A549 (cell line): ENCODE data around the gene CHN1. TPM values are rescaled to one million over a fixed set of nuclear protein-coding genes. Genes with fewer than 3 reads are reported as not detected.
A peak's percentile ranks its signal among the peaks of the same experiment; 100 is the strongest.

Source experiments
- ATAC-seq, 2 experiments: fragments of 200-7000 bp in 1 of 2; fragments of >200 bp in 1 of 2; cut with Nextera tagmentation in 1 of 2; cut with Tn5 transposase in 1 of 2; 3 replicates each; pipeline versions ENCODE4 v1.8.0 to v1.9.1; 2018 to 2020; ENCODE audit warnings: mild to moderate bottlenecking in 1 of 2, moderate library complexity in 1 of 2
- CTCF ChIA-PET: fragments of 300-600 bp; sonication (Branson Sonifier 250); formaldehyde crosslinking; extraction: SDS; loops from one replicate; lab custom pipeline; 2021; ENCODE audit warnings: antibody characterized with exemption, inconsistent platforms; lab: Yijun Ruan, JAX
- POLR2A ChIA-PET: fragments of 350-600 bp; formaldehyde crosslinking; extraction: SDS; loops from one replicate; lab custom pipeline; 2021; ENCODE audit warnings: antibody characterized with exemption, inconsistent platforms; lab: Yijun Ruan, JAX
- DNase-seq, 2 experiments: peaks; one replicate each; pipeline versions ENCODE4 v3.0.0 to v3.0.0-alpha.2; 2011 to 2016; ENCODE audit warnings: low read depth in 1 of 2, low spot score in 1 of 2
- FAIRE-seq: peaks from 2 replicates; lab custom pipeline; 2011; peaks lifted over from hg19 to GRCh38; lab: Jason Lieb, UNC
- H3K27ac ChIP-seq, 2 experiments: fragments of >200 bp; sonication (Bioruptor Twin); formaldehyde crosslinking; 3 replicates each; pipeline ENCODE4 v1.5.1; 2016 to 2017
- H3K4me1 ChIP-seq: fragments of >200 bp; sonication (Bioruptor Twin); formaldehyde crosslinking; 3 replicates; pipeline ENCODE4 v1.6.1; 2016
- H3K4me2 ChIP-seq: fragments of >200 bp; sonication (Bioruptor Twin); formaldehyde crosslinking; 3 replicates; pipeline ENCODE4 v1.6.1; 2016
- H3K4me3 ChIP-seq: fragments of >200 bp; sonication (Bioruptor Twin); formaldehyde crosslinking; 3 replicates; pipeline ENCODE4 v1.5.1; 2016
- H3K9me3 ChIP-seq: fragments of >200 bp; sonication (Bioruptor Twin); formaldehyde crosslinking; 3 replicates; pipeline ENCODE4 v1.6.1; 2016
- BHLHE40 ChIP-seq: IDR thresholded peaks from 2 replicates; pipeline ENCODE4 v1.6.1; 2012; ENCODE audit warnings: low read depth, low read length, inconsistent platforms
- CHD2 ChIP-seq: fragments of 150-350 bp; IDR thresholded peaks from 2 replicates; pipeline ENCODE4 v1.6.1; 2014; ENCODE audit warnings: low read length; ENCODE audit not compliant: partially characterized antibody
- CHD4 ChIP-seq: fragments of 200-600 bp; sonication (generic); IDR thresholded peaks from 2 replicates; pipeline ENCODE4 v1.6.1; 2016; ENCODE audit warnings: antibody characterized with exemption, mild to moderate bottlenecking, borderline replicate concordance
- EHF ChIP-seq: fragments of 250-450 bp; sonication (Bioruptor Pico); IDR thresholded peaks from 2 replicates; pipeline ENCODE4 v1.5.0; 2020; ENCODE audit warnings: mild to moderate bottlenecking
- FOSB ChIP-seq: fragments of 250-450 bp; sonication (Bioruptor Pico); IDR thresholded peaks from 2 replicates; pipeline ENCODE4 v1.5.0; 2020; ENCODE audit warnings: mild to moderate bottlenecking, moderate library complexity
- FOSL2 ChIP-seq, 2 experiments: fragments of 450-650 bp in 1 of 2; fragments of >200 bp in 1 of 2; sonication (Bioruptor Twin) in 1 of 2; formaldehyde crosslinking; IDR thresholded peaks; 2 replicates each; pipeline versions ENCODE4 v1.5.0 to v1.6.1; 2016 to 2020; ENCODE audit warnings: mild to moderate bottlenecking in 1 of 2, moderate library complexity in 1 of 2
- FOXS1 ChIP-seq: fragments of 250-450 bp; sonication (Bioruptor Pico); IDR thresholded peaks from 2 replicates; pipeline ENCODE4 v1.5.0; 2020; ENCODE audit warnings: mild to moderate bottlenecking, moderate library complexity
- HDAC2 ChIP-seq: fragments of 200-600 bp; sonication (generic); IDR thresholded peaks from 2 replicates; pipeline ENCODE4 v1.6.1; 2016
- HEYL ChIP-seq: fragments of 250-450 bp; sonication (Bioruptor Pico); IDR thresholded peaks from 2 replicates; pipeline ENCODE4 v1.8.0; 2021; ENCODE audit warnings: mild to moderate bottlenecking, moderate library complexity
- HOXB5 ChIP-seq: fragments of 250-450 bp; sonication (Bioruptor Pico); IDR thresholded peaks from 2 replicates; pipeline ENCODE4 v1.5.0; 2020; ENCODE audit warnings: mild to moderate bottlenecking, moderate library complexity
- JUN ChIP-seq, 2 experiments: fragments of >200 bp; sonication (Bioruptor Twin); formaldehyde crosslinking; IDR thresholded peaks; 2 replicates in 1 of 2; 3 replicates in 1 of 2; pipeline ENCODE4 v1.6.1; 2016 to 2017
- KDM5A ChIP-seq: fragments of 200-600 bp; sonication (generic); IDR thresholded peaks from 2 replicates; pipeline ENCODE4 v1.6.1; 2016; ENCODE audit warnings: antibody characterized with exemption, mild to moderate bottlenecking
- MAFK ChIP-seq: fragments of 450-650 bp; IDR thresholded peaks from 2 replicates; pipeline ENCODE4 v1.6.1; 2014; ENCODE audit not compliant: partially characterized antibody
- RAD21 ChIP-seq, 2 experiments: fragments of >200 bp in 1 of 2; sonication (Bioruptor Twin) in 1 of 2; formaldehyde crosslinking in 1 of 2; IDR thresholded peaks in 1 of 2; conservative IDR thresholded peaks in 1 of 2; 2 replicates in 1 of 2; 3 replicates in 1 of 2; pipeline ENCODE4 v1.6.1; 2012 to 2018; ENCODE audit warnings: inconsistent platforms in 1 of 2
- RARB ChIP-seq: fragments of 250-450 bp; sonication (Bioruptor Pico); IDR thresholded peaks from 2 replicates; pipeline ENCODE4 v1.8.0; 2021; ENCODE audit warnings: mild to moderate bottlenecking, moderate library complexity
- RCOR1 ChIP-seq: fragments of 150-350 bp; IDR thresholded peaks from 2 replicates; pipeline ENCODE4 v1.6.1; 2014; ENCODE audit warnings: antibody characterized with exemption, low read length, low read depth
- RNF2 ChIP-seq: fragments of 200-600 bp; sonication (generic); IDR thresholded peaks from 2 replicates; pipeline ENCODE4 v1.6.1; 2016; ENCODE audit warnings: low read depth, mild to moderate bottlenecking, antibody characterized with exemption, moderate library complexity, borderline replicate concordance
- SMC3 ChIP-seq: fragments of >200 bp; sonication (Bioruptor Twin); formaldehyde crosslinking; IDR thresholded peaks from 3 replicates; pipeline ENCODE4 v1.6.1; 2018; ENCODE audit warnings: inconsistent platforms
- TFCP2L1 ChIP-seq: fragments of 250-450 bp; sonication (Bioruptor Pico); IDR thresholded peaks from 2 replicates; pipeline ENCODE4 v1.5.0; 2021; ENCODE audit warnings: mild to moderate bottlenecking
- ZC3H11A ChIP-seq: fragments of 450-650 bp; IDR thresholded peaks from 2 replicates; pipeline ENCODE4 v1.6.1; 2014; ENCODE audit warnings: antibody characterized with exemption, mild to moderate bottlenecking
- WGBS: methylation state at CpG from one replicate; pipeline ENCODE4 v1.1.6; 2017; ENCODE audit errors: missing lambda C conversion rate; 5-methylcytosine and 5-hydroxymethylcytosine counted together
- polyA plus RNA-seq, 4 experiments: library from polyadenylated mRNA; depleted of rRNA in 3 of 4; stranded (reverse); fragments of >200 nt; fragmentation: RNase III in 1 of 4; extraction: RNeasy Plus Mini Kit Qiagen cat#74134 plus additional on column Dnase treatment in 1 of 4; gene quantifications; 2 replicates in 3 of 4; 3 replicates in 1 of 4; pipeline ENCODE4 v1.2.3, GENCODE V29; 2011 to 2017
- TF ChIP-seq, protein P1 (sequence below): fragments of >200 bp; sonication (Bioruptor Twin); formaldehyde crosslinking; IDR thresholded peaks from 2 replicates; pipeline ENCODE4 v1.6.1; 2016
- TF ChIP-seq, protein P2 (sequence below): fragments of 200-600 bp; sonication (generic); IDR thresholded peaks from 2 replicates; pipeline ENCODE4 v1.6.1; 2016; ENCODE audit warnings: antibody characterized with exemption, mild to moderate bottlenecking, moderate library complexity
- TF ChIP-seq, protein P3 (sequence below): fragments of >200 bp; sonication (Bioruptor Twin); formaldehyde crosslinking; IDR thresholded peaks from 3 replicates; pipeline ENCODE4 v1.5.1; 2016
- TF ChIP-seq, protein P4 (sequence below): fragments of 250-450 bp; sonication (Bioruptor Pico); IDR thresholded peaks from 2 replicates; pipeline ENCODE4 v1.5.0; 2020; ENCODE audit warnings: low read depth, mild to moderate bottlenecking, moderate library complexity
- TF ChIP-seq, protein P5 (sequence below): fragments of 150-350 bp; IDR thresholded peaks from 2 replicates; pipeline ENCODE4 v1.6.1; 2014; ENCODE audit warnings: low read depth, mild to moderate bottlenecking, low read length

Gene CHN1
- polyA plus RNA-seq, 2 of the 4 experiments (the other 2 are of a cell fraction): 20.9 to 46.6 TPM

DNA sequence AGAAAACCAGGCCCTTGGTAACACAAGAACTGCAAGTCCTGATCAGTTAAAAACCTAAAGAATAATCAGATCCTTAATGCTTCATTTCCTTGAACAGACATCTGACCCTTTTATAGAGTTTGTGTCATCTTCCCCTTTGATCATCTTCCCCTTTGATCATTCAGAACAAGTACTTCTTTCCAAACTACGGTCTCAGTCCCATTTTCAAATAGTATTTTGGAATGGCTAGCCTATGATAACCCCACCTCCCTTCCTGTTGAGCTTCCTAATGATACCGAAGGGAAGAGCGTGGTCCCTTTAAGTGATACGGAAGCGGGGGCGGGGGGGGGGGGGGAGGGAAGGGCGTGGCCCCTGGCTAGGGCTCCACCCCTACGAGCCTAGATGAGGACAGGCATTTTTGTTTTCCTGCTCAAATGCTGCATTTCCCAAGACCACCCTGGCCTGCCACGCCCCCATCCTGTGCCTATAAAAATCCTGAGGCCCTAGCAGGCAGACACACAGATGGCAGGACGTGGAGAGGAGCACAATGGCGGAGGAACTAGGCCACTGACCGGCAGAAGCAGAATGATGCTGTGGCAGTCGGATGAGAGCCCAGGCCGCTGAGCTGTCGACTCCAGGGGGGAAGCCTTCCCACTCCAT is 216.8 kb downstream of the CHN1 start (continued):
- TF ChIP-seq KDM5A (no peak), HEYL (CRISPR knock-in tag) (no peak)

DNA sequence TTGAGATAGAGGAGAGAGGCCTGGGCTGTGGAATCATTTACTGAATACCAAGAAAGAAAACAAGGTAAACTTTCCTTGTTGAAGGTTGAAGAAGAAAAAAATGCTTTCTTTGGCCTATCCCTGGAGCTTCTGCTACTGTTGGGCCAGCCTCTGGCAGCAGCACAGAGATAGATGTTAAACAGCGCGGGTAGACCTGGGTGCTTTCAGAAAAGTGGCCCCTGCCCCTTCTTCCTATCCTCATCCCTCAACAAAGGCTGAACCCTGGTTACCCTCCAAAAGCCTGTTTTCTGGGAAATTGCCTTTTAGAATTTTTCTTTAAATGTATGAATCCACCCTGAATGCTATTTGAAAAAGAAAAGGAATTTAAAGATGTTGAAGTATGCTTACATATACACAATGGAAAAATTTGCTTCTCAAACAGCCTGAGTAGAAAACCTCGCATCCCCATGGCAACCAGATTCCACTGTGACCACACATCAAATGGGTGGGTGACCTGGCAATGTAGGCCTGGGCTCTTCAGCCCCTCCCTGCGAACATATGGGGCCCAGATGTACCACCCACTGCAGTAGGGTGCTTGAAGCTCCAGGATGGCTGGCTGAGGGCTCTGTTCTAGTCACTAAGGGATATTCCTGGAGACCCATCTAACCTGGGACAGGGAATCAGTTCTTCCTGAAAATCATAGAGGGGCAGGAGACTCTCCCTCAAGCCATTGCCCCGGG is 217.5 kb downstream of the CHN1 start:
- Histone ChIP-seq H3K9me3 (no peaks in the 10 kb centered on the region), H3K4me2 (peak overlapping the region; percentile 35; the same call in 2 of the 3 replicates), H3K4me1 (peaks cover 9% of the 10 kb centered on the region; the same call in 1 of the 3 replicates), H3K4me3 (no peak overlapping the region), H3K27ac (peak overlapping the region in 1 of 2 experiments; percentile 50; a peak in 3 of 6 replicates)
- 87% methylated on average over 5 of the region's 5 CpGs for WGBS
- DNase-seq (peak in 1 of 2 experiments; percentile 41), FAIRE-seq (no peak), ATAC-seq (peak in 1 of 2 experiments; percentile 67; a peak in 3 of 6 replicates)
- ChIA-PET CTCF (interaction anchor here (1.0 to 2.1 kb wide), 3 partner anchors 15 to 198 kb away, joined by 3 to 6 read pairs (median 5); no protein-coding TSS in a partner anchor), POLR2A (interaction anchor here (0.6 kb wide), 1 partner anchor 172 kb away, joined by 3 read pairs; no protein-coding TSS in a partner anchor)
- TF ChIP-seq, protein P1, sequence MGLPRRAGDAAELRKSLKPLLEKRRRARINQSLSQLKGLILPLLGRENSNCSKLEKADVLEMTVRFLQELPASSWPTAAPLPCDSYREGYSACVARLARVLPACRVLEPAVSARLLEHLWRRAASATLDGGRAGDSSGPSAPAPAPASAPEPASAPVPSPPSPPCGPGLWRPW: no peak
- TF ChIP-seq FOXS1 (CRISPR knock-in tag) (no peak), CHD2 (no peak), JUN (IDR thresholded peaks at IDR 0.05) (no peak), BHLHE40 (no peak), TFCP2L1 (CRISPR knock-in tag) (no peak), EHF (CRISPR knock-in tag) (no peak), RCOR1 (no peak), ZC3H11A (no peak), RARB (CRISPR knock-in tag) (no peak), MAFK (no peak), HDAC2 (no peak)
- TF ChIP-seq, protein P2, sequence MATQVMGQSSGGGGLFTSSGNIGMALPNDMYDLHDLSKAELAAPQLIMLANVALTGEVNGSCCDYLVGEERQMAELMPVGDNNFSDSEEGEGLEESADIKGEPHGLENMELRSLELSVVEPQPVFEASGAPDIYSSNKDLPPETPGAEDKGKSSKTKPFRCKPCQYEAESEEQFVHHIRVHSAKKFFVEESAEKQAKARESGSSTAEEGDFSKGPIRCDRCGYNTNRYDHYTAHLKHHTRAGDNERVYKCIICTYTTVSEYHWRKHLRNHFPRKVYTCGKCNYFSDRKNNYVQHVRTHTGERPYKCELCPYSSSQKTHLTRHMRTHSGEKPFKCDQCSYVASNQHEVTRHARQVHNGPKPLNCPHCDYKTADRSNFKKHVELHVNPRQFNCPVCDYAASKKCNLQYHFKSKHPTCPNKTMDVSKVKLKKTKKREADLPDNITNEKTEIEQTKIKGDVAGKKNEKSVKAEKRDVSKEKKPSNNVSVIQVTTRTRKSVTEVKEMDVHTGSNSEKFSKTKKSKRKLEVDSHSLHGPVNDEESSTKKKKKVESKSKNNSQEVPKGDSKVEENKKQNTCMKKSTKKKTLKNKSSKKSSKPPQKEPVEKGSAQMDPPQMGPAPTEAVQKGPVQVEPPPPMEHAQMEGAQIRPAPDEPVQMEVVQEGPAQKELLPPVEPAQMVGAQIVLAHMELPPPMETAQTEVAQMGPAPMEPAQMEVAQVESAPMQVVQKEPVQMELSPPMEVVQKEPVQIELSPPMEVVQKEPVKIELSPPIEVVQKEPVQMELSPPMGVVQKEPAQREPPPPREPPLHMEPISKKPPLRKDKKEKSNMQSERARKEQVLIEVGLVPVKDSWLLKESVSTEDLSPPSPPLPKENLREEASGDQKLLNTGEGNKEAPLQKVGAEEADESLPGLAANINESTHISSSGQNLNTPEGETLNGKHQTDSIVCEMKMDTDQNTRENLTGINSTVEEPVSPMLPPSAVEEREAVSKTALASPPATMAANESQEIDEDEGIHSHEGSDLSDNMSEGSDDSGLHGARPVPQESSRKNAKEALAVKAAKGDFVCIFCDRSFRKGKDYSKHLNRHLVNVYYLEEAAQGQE: no peak
- TF ChIP-seq, protein P3, sequence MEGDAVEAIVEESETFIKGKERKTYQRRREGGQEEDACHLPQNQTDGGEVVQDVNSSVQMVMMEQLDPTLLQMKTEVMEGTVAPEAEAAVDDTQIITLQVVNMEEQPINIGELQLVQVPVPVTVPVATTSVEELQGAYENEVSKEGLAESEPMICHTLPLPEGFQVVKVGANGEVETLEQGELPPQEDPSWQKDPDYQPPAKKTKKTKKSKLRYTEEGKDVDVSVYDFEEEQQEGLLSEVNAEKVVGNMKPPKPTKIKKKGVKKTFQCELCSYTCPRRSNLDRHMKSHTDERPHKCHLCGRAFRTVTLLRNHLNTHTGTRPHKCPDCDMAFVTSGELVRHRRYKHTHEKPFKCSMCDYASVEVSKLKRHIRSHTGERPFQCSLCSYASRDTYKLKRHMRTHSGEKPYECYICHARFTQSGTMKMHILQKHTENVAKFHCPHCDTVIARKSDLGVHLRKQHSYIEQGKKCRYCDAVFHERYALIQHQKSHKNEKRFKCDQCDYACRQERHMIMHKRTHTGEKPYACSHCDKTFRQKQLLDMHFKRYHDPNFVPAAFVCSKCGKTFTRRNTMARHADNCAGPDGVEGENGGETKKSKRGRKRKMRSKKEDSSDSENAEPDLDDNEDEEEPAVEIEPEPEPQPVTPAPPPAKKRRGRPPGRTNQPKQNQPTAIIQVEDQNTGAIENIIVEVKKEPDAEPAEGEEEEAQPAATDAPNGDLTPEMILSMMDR: no peak

DNA sequence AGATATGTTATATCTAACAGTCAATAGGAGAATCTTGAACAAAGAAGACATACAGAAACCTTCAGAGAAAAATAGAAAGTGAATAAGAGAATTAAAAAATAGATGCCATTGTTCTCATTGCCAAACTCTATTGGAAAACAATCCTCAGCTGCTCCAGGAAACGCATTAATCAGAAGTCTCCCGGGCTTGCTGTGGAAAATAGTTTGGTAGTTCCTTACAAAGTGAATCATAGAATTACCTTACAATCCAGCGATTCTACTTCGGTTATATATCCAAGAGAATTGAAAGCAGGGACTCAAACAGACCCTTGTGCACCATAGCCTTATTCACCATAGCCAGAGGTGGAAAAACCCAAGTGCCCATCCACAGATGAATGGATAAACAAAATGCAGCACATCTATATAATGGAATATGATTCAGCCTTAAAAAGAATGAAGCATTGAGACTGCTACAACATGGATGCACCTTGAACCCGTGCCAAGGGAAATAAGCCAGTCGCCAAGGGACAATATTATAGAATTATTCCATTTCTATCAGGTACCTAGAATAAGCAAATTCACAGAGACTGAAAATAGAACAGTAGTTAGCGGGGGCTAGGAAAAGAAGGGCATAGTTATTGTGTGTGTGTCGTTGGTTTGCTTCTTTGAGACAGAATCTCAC is 219.0 kb downstream of the CHN1 start:
- CTCF ChIA-PET: interaction anchor here (1.3 to 2.8 kb wide), 2 partner anchors 14 to 199 kb away, joined by 4 to 16 read pairs; no protein-coding TSS in a partner anchor
- ATAC-seq: no peak
- Histone ChIP-seq H3K4me1 (peaks cover 9% of the 10 kb centered on the region; the same call in 1 of the 3 replicates), H3K4me2 (no peak overlapping the region), H3K27ac (no peak overlapping the region), H3K9me3 (no peaks in the 10 kb centered on the region), H3K4me3 (no peak overlapping the region)
- POLR2A ChIA-PET: no interaction called here
- no peak for FAIRE-seq
- no peak for DNase-seq
- 79% methylated on average over 8 of the region's 8 CpGs for WGBS
- TF ChIP-seq HEYL (CRISPR knock-in tag) (no peak), EHF (CRISPR knock-in tag) (no peak), RAD21 (conservative IDR thresholded peaks at IDR 0.05 in 1 of 2, IDR thresholded peaks at IDR 0.05 in 1 of 2) (no peak), HOXB5 (CRISPR knock-in tag) (no peak), SMC3 (no peak), FOSL2 (IDR thresholded peaks at IDR 0.05) (no peak), FOSL2 (CRISPR knock-in tag; IDR thresholded peaks at IDR 0.05) (no peak), RNF2 (no peak), CHD4 (no peak), TFCP2L1 (CRISPR knock-in tag) (no peak), FOSB (no peak)
- TF ChIP-seq, protein P4, sequence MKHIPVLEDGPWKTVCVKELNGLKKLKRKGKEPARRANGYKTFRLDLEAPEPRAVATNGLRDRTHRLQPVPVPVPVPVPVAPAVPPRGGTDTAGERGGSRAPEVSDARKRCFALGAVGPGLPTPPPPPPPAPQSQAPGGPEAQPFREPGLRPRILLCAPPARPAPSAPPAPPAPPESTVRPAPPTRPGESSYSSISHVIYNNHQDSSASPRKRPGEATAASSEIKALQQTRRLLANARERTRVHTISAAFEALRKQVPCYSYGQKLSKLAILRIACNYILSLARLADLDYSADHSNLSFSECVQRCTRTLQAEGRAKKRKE (CRISPR knock-in tag): no peak
- TF ChIP-seq, protein P5, sequence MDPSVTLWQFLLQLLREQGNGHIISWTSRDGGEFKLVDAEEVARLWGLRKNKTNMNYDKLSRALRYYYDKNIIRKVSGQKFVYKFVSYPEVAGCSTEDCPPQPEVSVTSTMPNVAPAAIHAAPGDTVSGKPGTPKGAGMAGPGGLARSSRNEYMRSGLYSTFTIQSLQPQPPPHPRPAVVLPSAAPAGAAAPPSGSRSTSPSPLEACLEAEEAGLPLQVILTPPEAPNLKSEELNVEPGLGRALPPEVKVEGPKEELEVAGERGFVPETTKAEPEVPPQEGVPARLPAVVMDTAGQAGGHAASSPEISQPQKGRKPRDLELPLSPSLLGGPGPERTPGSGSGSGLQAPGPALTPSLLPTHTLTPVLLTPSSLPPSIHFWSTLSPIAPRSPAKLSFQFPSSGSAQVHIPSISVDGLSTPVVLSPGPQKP: no peak
